IMR-90 (cell line): ENCODE data around the gene HECTD2. TPM values are rescaled to one million over a fixed set of nuclear protein-coding genes. Genes with fewer than 3 reads are reported as not detected.

ENCODE experiments used
- ATAC-seq: fragments of 200-7000 bp; cut with Tn5 transposase; 2 replicates; pipeline ENCODE4 v1.9.1; 2020; ENCODE audit warnings: low read depth, mild to moderate bottlenecking, moderate library complexity
- BruUV-seq: library from RNA; stranded (reverse); fragments of 400-500 nt; replicated peaks from 2 replicates; lab custom pipeline; 2021; lab: Mats Ljungman, UMichigan
- CTCF ChIA-PET: fragments of 300-600 bp; formaldehyde crosslinking; extraction: SDS; loops from one replicate; lab custom pipeline; 2021; ENCODE audit warnings: antibody characterized with exemption; lab: Yijun Ruan, JAX
- POLR2A ChIA-PET: fragments of 300-600 bp; sonication (Branson Sonifier 250); formaldehyde crosslinking; loops from one replicate; lab custom pipeline; 2022; ENCODE audit warnings: antibody characterized with exemption; ENCODE audit not compliant: unreplicated experiment; lab: Charles Lee
- DNase-seq: peaks from one replicate; pipeline ENCODE4 v3.0.0; 2013
- H2AFZ ChIP-seq: replicated peaks from 2 replicates; pipeline ENCODE3; 2013; ENCODE audit warnings: low read length, mild to moderate bottlenecking; ENCODE audit not compliant: poor library complexity
- H2AK5ac ChIP-seq: 2 replicates; pipeline ENCODE4 v1.6.1; 2013; ENCODE audit warnings: low read depth, low read length, inconsistent platforms
- H2AK9ac ChIP-seq: replicated peaks from 2 replicates; pipeline ENCODE3; 2013; ENCODE audit warnings: mild to moderate bottlenecking, low read depth, low read length, moderate library complexity; ENCODE audit not compliant: poor library complexity
- H2BK120ac ChIP-seq: 2 replicates; pipeline ENCODE4 v1.6.1; 2013; ENCODE audit warnings: low read depth, low read length, inconsistent platforms
- H2BK15ac ChIP-seq: 3 replicates; pipeline ENCODE4 v1.6.1; 2013; ENCODE audit warnings: low read depth, low read length, inconsistent platforms
- H2BK20ac ChIP-seq: 2 replicates; pipeline ENCODE4 v1.6.1; 2013; ENCODE audit warnings: low read depth, mild to moderate bottlenecking, inconsistent platforms, low read length, moderate library complexity
- H2BK5ac ChIP-seq: 2 replicates; pipeline ENCODE4 v1.6.1; 2013; ENCODE audit warnings: mild to moderate bottlenecking, low read depth, low read length, inconsistent platforms; ENCODE audit not compliant: poor library complexity, severe bottlenecking
- H3K14ac ChIP-seq: replicated peaks from 2 replicates; pipeline ENCODE4 v1.6.1; 2013; ENCODE audit warnings: low read depth, low read length, inconsistent platforms
- H3K18ac ChIP-seq: 2 replicates; pipeline ENCODE4 v1.6.1; 2013; ENCODE audit warnings: low read depth, low read length, control low read depth
- H3K23ac ChIP-seq: 2 replicates; pipeline ENCODE4 v1.6.1; 2013; ENCODE audit warnings: low read depth, low read length, inconsistent platforms
- H3K27ac ChIP-seq: 2 replicates; pipeline ENCODE4 v1.5.1; 2013; ENCODE audit warnings: mild to moderate bottlenecking, control low read depth, low read length; ENCODE audit not compliant: insufficient read depth
- H3K27me3 ChIP-seq: 2 replicates; pipeline ENCODE4 v1.6.1; 2013; ENCODE audit warnings: low read length; ENCODE audit not compliant: control insufficient read depth, insufficient read depth
- H3K36me3 ChIP-seq: 2 replicates; pipeline ENCODE4 v1.6.1; 2013; ENCODE audit warnings: low read length, mixed read lengths; ENCODE audit not compliant: control insufficient read depth, insufficient read depth
- H3K4ac ChIP-seq: 2 replicates; pipeline ENCODE4 v1.6.1; 2013; ENCODE audit warnings: low read depth, low read length, inconsistent platforms
- H3K4me1 ChIP-seq: 2 replicates; pipeline ENCODE4 v1.6.1; 2013; ENCODE audit warnings: low read length, mixed read lengths; ENCODE audit not compliant: control insufficient read depth, insufficient read depth
- H3K4me2 ChIP-seq: 2 replicates; pipeline ENCODE4 v1.6.1; 2013; ENCODE audit warnings: low read depth, mild to moderate bottlenecking, control low read depth, low read length, moderate library complexity
- H3K4me3 ChIP-seq: 2 replicates; pipeline ENCODE4 v1.5.1; 2013; ENCODE audit warnings: low read depth, mild to moderate bottlenecking, control low read depth, low read length, moderate library complexity; ENCODE audit not compliant: insufficient read depth
- H3K56ac ChIP-seq: 2 replicates; pipeline ENCODE4 v1.6.1; 2013; ENCODE audit warnings: low read length, inconsistent platforms; ENCODE audit not compliant: insufficient read depth; ENCODE audit errors: extremely low read depth
- H3K79me1 ChIP-seq, 2 experiments: 2 replicates each; pipeline ENCODE4 v1.6.1; 2013; ENCODE audit warnings: low read length in 2 of 2, inconsistent platforms in 1 of 2, low read depth in 1 of 2
- H3K9ac ChIP-seq: 2 replicates; pipeline ENCODE4 v1.6.1; 2013; ENCODE audit warnings: low read depth, low read length, control low read depth
- H3K9me1 ChIP-seq: 2 replicates; pipeline ENCODE4 v1.6.1; 2013; ENCODE audit warnings: low read length, inconsistent platforms; ENCODE audit not compliant: insufficient read depth
- H3K9me3 ChIP-seq: 2 replicates; pipeline ENCODE4 v1.6.1; 2013; ENCODE audit warnings: low read length; ENCODE audit not compliant: control insufficient read depth, insufficient read depth
- H4K20me1 ChIP-seq: 2 replicates; pipeline ENCODE4 v1.6.1; 2013; ENCODE audit warnings: low read length, inconsistent platforms; ENCODE audit not compliant: insufficient read depth
- H4K5ac ChIP-seq: 2 replicates; pipeline ENCODE4 v1.6.1; 2013; ENCODE audit warnings: mild to moderate bottlenecking, low read depth, low read length, control low read depth
- H4K8ac ChIP-seq, 2 experiments: 2 replicates each; pipeline ENCODE4 v1.6.1; 2013; ENCODE audit warnings: low read depth in 2 of 2, low read length in 2 of 2, control low read depth in 1 of 2, inconsistent platforms in 1 of 2
- H4K91ac ChIP-seq: 2 replicates; pipeline ENCODE4 v1.6.1; 2013; ENCODE audit warnings: low read depth, low read length, inconsistent platforms; ENCODE audit not compliant: insufficient read depth
- BHLHE40 ChIP-seq: fragments of 150-350 bp; IDR thresholded peaks from 2 replicates; pipeline ENCODE4 v1.6.1; 2016; ENCODE audit warnings: mild to moderate bottlenecking, low read depth, low read length
- MAZ ChIP-seq: IDR thresholded peaks from 2 replicates; pipeline ENCODE4 v1.6.1; 2012; ENCODE audit warnings: low read depth, mild to moderate bottlenecking, low read length, improper control_type of control experiment, moderate library complexity, borderline replicate concordance
- SMC3 ChIP-seq: fragments of 150-350 bp; IDR thresholded peaks from 2 replicates; pipeline ENCODE4 v1.6.1; 2016; ENCODE audit warnings: low read depth, mild to moderate bottlenecking, antibody characterized with exemption, low read length, moderate library complexity
- WGBS, 2 experiments: methylation state at CpG; one replicate each; pipeline versions ENCODE4 v1.1.5 to v1.1.7; 2013; ENCODE audit warnings: missing lambda C conversion rate in 2 of 2; ENCODE audit not compliant: insufficient read length in 1 of 2; ENCODE audit errors: extremely low coverage in 2 of 2; 5-methylcytosine and 5-hydroxymethylcytosine counted together
- dilution Hi-C: fragments of 300-500 bp; cut with HindIII; formaldehyde crosslinking; loops from one replicate; pipeline ENCODE4 v1.14.3; 2018; ENCODE audit warnings: low sequenced_read_pairs; ENCODE audit not compliant: unreplicated experiment
- in situ Hi-C: fragments of 300-500 bp; cut with MboI; formaldehyde crosslinking; loops from 3 replicates; pipeline ENCODE4 v1.14.3; 2019; ENCODE audit warnings: low sequenced_read_pairs, inconsistent platforms, mixed read lengths
- intact Hi-C: fragments of 100-400 bp; cut with micrococcal nuclease; formaldehyde crosslinking; loops from 2 replicates; pipeline ENCODE4 v1.10.0; 2022
- polyA plus RNA-seq, 3 experiments: library from polyadenylated mRNA; depleted of rRNA; stranded (reverse); fragments of >200 nt; gene quantifications; 2 replicates each; pipeline ENCODE4 v1.2.3, GENCODE V29; 2012; ENCODE audit warnings: low replicate concordance in 1 of 3
- total RNA-seq: library from RNA; depleted of rRNA; stranded (reverse); fragments of >200 nt; gene quantifications from 2 replicates; pipeline ENCODE4 v1.2.3, GENCODE V29; 2012
- TF ChIP-seq, protein P1 (sequence below): conservative IDR thresholded peaks from 2 replicates; pipeline ENCODE4 v1.5.1; 2012; ENCODE audit warnings: mild to moderate bottlenecking, low read depth, low read length, improper control_type of control experiment
- TF ChIP-seq, protein P2 (sequence below): fragments of 150-350 bp; IDR thresholded peaks from 2 replicates; pipeline ENCODE4 v1.6.1; 2016; ENCODE audit warnings: low read depth, mild to moderate bottlenecking, low read length, moderate library complexity, borderline replicate concordance

The HECTD2 gene
- total and polyA plus RNA-seq, 2 of the 4 experiments (the other 2 are of a cell fraction): 5.2 to 5.9 TPM

DNA sequence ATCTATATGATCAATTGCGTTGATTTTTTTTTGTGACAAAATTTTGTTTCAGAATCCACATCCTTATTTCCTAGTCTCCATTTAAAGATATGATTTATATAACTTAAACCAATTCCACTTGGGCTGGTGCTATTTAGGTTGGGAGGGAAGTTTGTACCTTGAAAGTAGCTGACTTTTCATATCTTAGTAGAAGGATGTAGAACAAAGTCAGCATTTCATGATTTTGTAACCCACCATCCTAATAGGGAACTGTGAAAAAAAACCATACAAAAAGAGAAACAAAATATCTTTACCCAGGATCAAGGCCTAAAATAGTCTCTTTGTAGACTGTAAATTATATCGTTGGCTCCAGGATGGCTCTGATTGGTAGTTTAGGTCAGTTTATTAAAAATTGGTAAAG, 8.3 kb downstream of the HECTD2 start:
- Histone ChIP-seq H2BK120ac (no peak overlapping the region), H3K4me3 (no peak overlapping the region), H4K20me1 (no peaks in the 10 kb centered on the region; the same call in 1 of the 2 replicates), H3K4me1 (no peaks in the 10 kb centered on the region), H2AFZ (no peak overlapping the region), H3K23ac (no peak overlapping the region), H2BK15ac (no peak overlapping the region), H4K8ac (no peak overlapping the region), H3K18ac (no peak overlapping the region), H3K14ac (no peak overlapping the region), H2BK5ac (no peak overlapping the region), H3K27me3 (no peaks in the 10 kb centered on the region), H3K27ac (no peak overlapping the region), H3K56ac (no peak overlapping the region), H3K4ac (no peak overlapping the region), H2BK20ac (no peak overlapping the region), H4K91ac (no peak overlapping the region), H3K9ac (no peak overlapping the region), H3K9me1 (no peaks in the 10 kb centered on the region; the same call in 1 of the 2 replicates), H3K79me1 (peaks cover 10 to 29% of the 10 kb centered on the region in 2 experiments), H3K9me3 (no peaks in the 10 kb centered on the region), H2AK5ac (no peak overlapping the region), H4K5ac (no peak overlapping the region), H3K36me3 (no peaks in the 10 kb centered on the region), H2AK9ac (no peak overlapping the region), H3K4me2 (no peak overlapping the region)
- no peak for TF ChIP-seq BHLHE40
- TF ChIP-seq, protein P1, sequence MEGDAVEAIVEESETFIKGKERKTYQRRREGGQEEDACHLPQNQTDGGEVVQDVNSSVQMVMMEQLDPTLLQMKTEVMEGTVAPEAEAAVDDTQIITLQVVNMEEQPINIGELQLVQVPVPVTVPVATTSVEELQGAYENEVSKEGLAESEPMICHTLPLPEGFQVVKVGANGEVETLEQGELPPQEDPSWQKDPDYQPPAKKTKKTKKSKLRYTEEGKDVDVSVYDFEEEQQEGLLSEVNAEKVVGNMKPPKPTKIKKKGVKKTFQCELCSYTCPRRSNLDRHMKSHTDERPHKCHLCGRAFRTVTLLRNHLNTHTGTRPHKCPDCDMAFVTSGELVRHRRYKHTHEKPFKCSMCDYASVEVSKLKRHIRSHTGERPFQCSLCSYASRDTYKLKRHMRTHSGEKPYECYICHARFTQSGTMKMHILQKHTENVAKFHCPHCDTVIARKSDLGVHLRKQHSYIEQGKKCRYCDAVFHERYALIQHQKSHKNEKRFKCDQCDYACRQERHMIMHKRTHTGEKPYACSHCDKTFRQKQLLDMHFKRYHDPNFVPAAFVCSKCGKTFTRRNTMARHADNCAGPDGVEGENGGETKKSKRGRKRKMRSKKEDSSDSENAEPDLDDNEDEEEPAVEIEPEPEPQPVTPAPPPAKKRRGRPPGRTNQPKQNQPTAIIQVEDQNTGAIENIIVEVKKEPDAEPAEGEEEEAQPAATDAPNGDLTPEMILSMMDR: no peak
- no peak for TF ChIP-seq MAZ
- TF ChIP-seq, protein P2, sequence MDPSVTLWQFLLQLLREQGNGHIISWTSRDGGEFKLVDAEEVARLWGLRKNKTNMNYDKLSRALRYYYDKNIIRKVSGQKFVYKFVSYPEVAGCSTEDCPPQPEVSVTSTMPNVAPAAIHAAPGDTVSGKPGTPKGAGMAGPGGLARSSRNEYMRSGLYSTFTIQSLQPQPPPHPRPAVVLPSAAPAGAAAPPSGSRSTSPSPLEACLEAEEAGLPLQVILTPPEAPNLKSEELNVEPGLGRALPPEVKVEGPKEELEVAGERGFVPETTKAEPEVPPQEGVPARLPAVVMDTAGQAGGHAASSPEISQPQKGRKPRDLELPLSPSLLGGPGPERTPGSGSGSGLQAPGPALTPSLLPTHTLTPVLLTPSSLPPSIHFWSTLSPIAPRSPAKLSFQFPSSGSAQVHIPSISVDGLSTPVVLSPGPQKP: no peak
- no peak for TF ChIP-seq SMC3
- in situ Hi-C loops: no loop called here
- CTCF ChIA-PET: no interaction called here
- no TSS peak for BruUV-seq
- intact Hi-C loops: no loop called here
- WGBS, 2 experiments: no CpG with 5 or more reads among the region's 2 CpGs
- POLR2A ChIA-PET: no interaction called here
- dilution Hi-C loops: no loop called here
- no peak for DNase-seq
- no peak for ATAC-seq
